GM12878 (cell line): ENCODE measurements around the gene TAC3. TPM values are rescaled to one million over a fixed set of nuclear protein-coding genes. Genes with fewer than 3 reads are reported as not detected.

Experiments
- ATAC-seq: fragments of 200-7000 bp; cut with Tn5 transposase; 3 replicates; pipeline ENCODE4 v1.9.1; 2020; ENCODE audit warnings: mild to moderate bottlenecking, moderate library complexity
- BruUV-seq: library from RNA; stranded (reverse); fragments of 400-500 nt; replicated peaks from 2 replicates; lab custom pipeline; 2021; lab: Mats Ljungman, UMichigan
- CTCF ChIA-PET: fragments of 300-600 bp; sonication (Branson Sonifier 250); formaldehyde crosslinking; extraction: SDS; loops from one replicate; lab custom pipeline; 2021; ENCODE audit warnings: inconsistent platforms; lab: Yijun Ruan, JAX
- POLR2A ChIA-PET: fragments of 350-600 bp; formaldehyde crosslinking; extraction: SDS; loops from one replicate; lab custom pipeline; 2021; ENCODE audit warnings: inconsistent platforms; lab: Charles Lee
- RAD21 ChIA-PET: fragments of 300-600 bp; sonication (Branson Sonifier 250); formaldehyde crosslinking; loops from one replicate; lab custom pipeline; 2023; ENCODE audit warnings: antibody characterized with exemption; ENCODE audit not compliant: unreplicated experiment; lab: Charles Lee
- SMC1A ChIA-PET: fragments of 300-600 bp; sonication (Branson Sonifier 250); formaldehyde crosslinking; loops from one replicate; lab custom pipeline; 2023; ENCODE audit not compliant: unreplicated experiment, uncharacterized antibody; lab: Charles Lee
- DNase-seq: peaks from one replicate; pipeline ENCODE4 v3.0.0-alpha.2; 2011; ENCODE audit warnings: low read depth, low spot score
- FAIRE-seq: peaks from 3 replicates; lab custom pipeline; 2011; peaks lifted over from hg19 to GRCh38; lab: Jason Lieb, UNC
- H2AFZ ChIP-seq: 2 replicates; pipeline ENCODE4 v1.6.0; 2011; ENCODE audit warnings: low read depth, low read length, control low read depth; ENCODE audit not compliant: control insufficient read depth
- H3K27ac ChIP-seq: 2 replicates; pipeline ENCODE4 v1.5.1; 2011; ENCODE audit warnings: control low read depth; ENCODE audit not compliant: control insufficient read depth, insufficient read depth
- H3K27me3 ChIP-seq, 2 experiments: replicated peaks in 1 of 2; 2 replicates each; pipeline versions ENCODE4 v1.6.0 to v1.6.1; 2011; ENCODE audit warnings: low read length in 1 of 2; ENCODE audit not compliant: control insufficient read depth in 2 of 2, insufficient read depth in 2 of 2
- H3K36me3 ChIP-seq, 2 experiments: 2 replicates each; pipeline ENCODE4 v1.5.1; 2011; ENCODE audit warnings: low read length in 1 of 2; ENCODE audit not compliant: control insufficient read depth in 2 of 2, insufficient read depth in 2 of 2
- H3K4me1 ChIP-seq: 2 replicates; pipeline ENCODE4 v1.6.1; 2011; ENCODE audit warnings: mild to moderate bottlenecking, low read length, moderate library complexity, mixed read lengths; ENCODE audit not compliant: control insufficient read depth, insufficient read depth
- H3K4me2 ChIP-seq: 2 replicates; pipeline ENCODE4 v1.6.0; 2011; ENCODE audit warnings: control low read depth; ENCODE audit not compliant: control insufficient read depth, insufficient read depth
- H3K4me3 ChIP-seq: fragments of 200-600 bp; sonication (generic); 2 replicates; pipeline ENCODE4 v1.5.1; 2016
- H3K79me2 ChIP-seq: 2 replicates; pipeline ENCODE4 v1.6.0; 2011; ENCODE audit warnings: low read length; ENCODE audit not compliant: control insufficient read depth, insufficient read depth
- H3K9ac ChIP-seq: 2 replicates; pipeline ENCODE4 v1.8.0; 2011; ENCODE audit warnings: low read length, control low read depth, mixed read lengths; ENCODE audit not compliant: control insufficient read depth, insufficient read depth
- H3K9me3 ChIP-seq: replicated peaks from 3 replicates; pipeline ENCODE4 v1.5.1; 2011; ENCODE audit warnings: mild to moderate bottlenecking, low read length; ENCODE audit not compliant: control insufficient read depth, insufficient read depth
- H4K20me1 ChIP-seq: 2 replicates; pipeline ENCODE4 v1.6.0; 2011; ENCODE audit not compliant: control insufficient read depth, insufficient read depth
- EED ChIP-seq: sonication (generic); IDR thresholded peaks from 2 replicates; pipeline ENCODE4 v1.6.1; 2016; ENCODE audit warnings: antibody characterized with exemption, low read depth
- RUNX3 ChIP-seq: IDR thresholded peaks from 2 replicates; pipeline ENCODE4 v1.6.1; 2012; ENCODE audit warnings: low read length, inconsistent platforms
- ZBED1 ChIP-seq: IDR thresholded peaks from 2 replicates; pipeline ENCODE4 v1.6.1; 2016; ENCODE audit warnings: borderline replicate concordance
- WGBS: methylation state at CpG from one replicate; pipeline ENCODE4 v1.1.6; 2016; ENCODE audit warnings: low lambda C conversion rate; ENCODE audit not compliant: insufficient replicate concordance, insufficient coverage; ENCODE audit errors: missing lambda C conversion rate; 5-methylcytosine and 5-hydroxymethylcytosine counted together
- in situ Hi-C: fragments of 300-500 bp; cut with MboI; formaldehyde crosslinking; loops from 9 replicates; pipeline ENCODE4 v1.14.3; 2018; ENCODE audit warnings: mixed read lengths
- intact Hi-C: fragments of 100-400 bp; cut with micrococcal nuclease; formaldehyde crosslinking; loops from one replicate; pipeline ENCODE4 v1.14.2; 2022; ENCODE audit not compliant: unreplicated experiment
- polyA plus RNA-seq, 11 experiments: library from polyadenylated mRNA; depleted of rRNA in 4 of 11; unstranded in 6 of 11; stranded (reverse) in 5 of 11; fragments of >200 nt; fragmentation: Nextera tagmentation in 4 of 11; fragmentation: Illumina TruSeq in 1 of 11; extraction: Ambion mirVana in 4 of 11; extraction: Trizol in 1 of 11; gene quantifications; 1 replicate in 1 of 11; 2 replicates in 10 of 11; pipeline versions ENCODE4 v1.2.1 to v1.2.3, GENCODE V29; 2011 to 2016; ENCODE audit warnings: inconsistent platforms in 2 of 11, missing spikeins in 2 of 11, low read depth in 1 of 11
- total RNA-seq, 4 experiments: library from RNA; depleted of rRNA in 3 of 4; stranded (reverse); fragments of >200 nt in 3 of 4; fragmentation: Illumina TruSeq in 1 of 4; extraction: Trizol in 1 of 4; gene quantifications; 2 replicates each; pipeline versions ENCODE4 v1.2.1 to v1.2.3, GENCODE V29; 2013 to 2021

Gene TAC3
- total and polyA plus RNA-seq, 10 of the 15 experiments (the other 5 are each of a cell fraction or from before 2014, with no cell fraction given): 0.11 to 0.18 (median 0.13) TPM; not detected in 7

- H3K79me2 ChIP-seq: no peaks in the 10 kb centered on the region
- ATAC-seq (peak; percentile 75), DNase-seq (no peak), FAIRE-seq (peak; percentile 41)
- H4K20me1 ChIP-seq: no peaks in the 10 kb centered on the region
- CTCF ChIA-PET: interaction anchor here (0.8 to 9.5 kb wide), 10 partner anchors 10 to 362 kb away, joined by 3 to 117 read pairs (median 5); partner anchors contain the start of genes HSD17B6 and STAT6
- SMC1A ChIA-PET: interaction anchor here (1.0 to 9.2 kb wide), 7 partner anchors 19 to 249 kb away, joined by 3 to 54 read pairs (median 5); partner anchors contain the start of gene STAT6
- H3K4me2 ChIP-seq: peak overlapping the region; percentile 72
- RAD21 ChIA-PET: interaction anchor here (0.6 to 1.8 kb wide), 9 partner anchors 10 to 286 kb away, joined by 3 to 7 read pairs (median 4); partner anchors contain the start of genes NACA and STAT6
- H3K9me3 ChIP-seq: no peaks in the 10 kb centered on the region
- peaks cover 25% of the 10 kb centered on the region for H3K4me1 ChIP-seq
- TF ChIP-seq ZBED1 (no peak), EED (0 out of 2 replicates have a peak, but pooled peaks have one; percentile 16), RUNX3 (peak; percentile 76)
- no peaks in the 10 kb centered on the region for H3K27me3 ChIP-seq
- no peak overlapping the region for H3K4me3 ChIP-seq
- H3K27ac ChIP-seq: no peak overlapping the region
- BruUV-seq: no TSS peak
- 35% methylated on average over 12 of the region's 12 CpGs for WGBS
- in situ Hi-C loops: no loop called here
- no peak overlapping the region for H2AFZ ChIP-seq
- intact Hi-C loops: no loop called here
- H3K36me3 ChIP-seq: no peaks in the 10 kb centered on the region
- POLR2A ChIA-PET: interaction anchor here (1.6 kb wide), 2 partner anchors 82 to 100 kb away, joined by 4 to 7 read pairs; partner anchors contain the start of gene STAT6
- H3K9ac ChIP-seq: no peak overlapping the region
Observed at GRCh38 chr12:57011438-57012424, 4.6 kb downstream of the TAC3 start.
